CD4-positive, CD25-positive, alpha-beta regulatory T cell (primary cell): ENCODE data around the gene GLDN. TPM values are rescaled to one million over a fixed set of nuclear protein-coding genes. Genes with fewer than 3 reads are reported as not detected.

Experiments
- ATAC-seq, 2 donors: fragments of 150-1000 bp; cut with Tn5 transposase; one replicate each; pipeline ENCODE4 v1.10.0; 2021; ENCODE audit warnings: low read depth in 2 of 2, moderate number of reproducible peaks in 2 of 2, moderate library complexity in 1 of 2
- DNase-seq, 3 donors: peaks; one replicate each; pipeline versions ENCODE4 v3.0.0 to v3.0.0-alpha.2; 2012 to 2022; ENCODE audit warnings: mixed read lengths in 1 of 3
- H3K27ac ChIP-seq: one replicate; pipeline ENCODE4 v1.7.0; 2013; ENCODE audit warnings: mild to moderate bottlenecking, low read length; ENCODE audit not compliant: insufficient read depth, poor library complexity, severe bottlenecking
- H3K27me3 ChIP-seq: one replicate; pipeline ENCODE4 v1.7.0; 2013; ENCODE audit warnings: low read length; ENCODE audit not compliant: control insufficient read depth, insufficient read depth
- H3K36me3 ChIP-seq: one replicate; pipeline ENCODE4 v1.7.0; 2013; ENCODE audit warnings: mild to moderate bottlenecking, low read length, moderate library complexity; ENCODE audit not compliant: control insufficient read depth, insufficient read depth
- H3K4me1 ChIP-seq: 2 replicates; pipeline ENCODE4 v1.7.0; 2013; ENCODE audit warnings: mild to moderate bottlenecking, low read length; ENCODE audit not compliant: insufficient read depth, control insufficient read depth, poor library complexity, severe bottlenecking
- H3K4me3 ChIP-seq: one replicate; pipeline ENCODE4 v1.7.0; 2013; ENCODE audit warnings: low read depth, mild to moderate bottlenecking, low read length, moderate library complexity
- H3K9me3 ChIP-seq, 2 experiments: 1 replicate in 1 of 2; 2 replicates in 1 of 2; pipeline ENCODE4 v1.7.0; 2013; ENCODE audit warnings: low read length in 2 of 2, mild to moderate bottlenecking in 1 of 2, moderate library complexity in 1 of 2; ENCODE audit not compliant: control insufficient read depth in 2 of 2
- H3K27ac Mint-ChIP-seq, 3 donors: one replicate each; pipeline ENCODE4 v1.8.0; 2020 to 2022; ENCODE audit warnings: mild to moderate bottlenecking in 3 of 3, mixed read lengths in 3 of 3, moderate library complexity in 2 of 3
- H3K27me3 Mint-ChIP-seq: one replicate; pipeline ENCODE4 v1.8.0; 2022; ENCODE audit warnings: mild to moderate bottlenecking, mixed read lengths
- H3K36me3 Mint-ChIP-seq: one replicate; pipeline ENCODE4 v1.8.0; 2020; ENCODE audit warnings: mixed read lengths
- H3K4me1 Mint-ChIP-seq, 4 donors: one replicate each; pipeline ENCODE4 v1.8.0; 2020 to 2022; ENCODE audit warnings: mixed read lengths in 4 of 4, mild to moderate bottlenecking in 1 of 4
- H3K4me3 Mint-ChIP-seq, 4 donors: one replicate each; pipeline ENCODE4 v1.8.0; 2020 to 2022; ENCODE audit warnings: mild to moderate bottlenecking in 4 of 4, mixed read lengths in 4 of 4, moderate library complexity in 3 of 4
- H3K9me3 Mint-ChIP-seq, 7 donors: one replicate each; pipeline ENCODE4 v1.8.0; 2020 to 2022; ENCODE audit warnings: mixed read lengths in 7 of 7, mild to moderate bottlenecking in 3 of 7, moderate library complexity in 2 of 7
- polyA plus RNA-seq, 4 donors: library from polyadenylated mRNA; unstranded; fragments of 300-500 nt; fragmentation: Illumina TruSeq; gene quantifications; one replicate each; pipeline ENCODE4 v1.2.3, GENCODE V29; 2021
- total RNA-seq: library from RNA; stranded (reverse); gene quantifications from one replicate; pipeline ENCODE4 v1.2.3, GENCODE V29; 2022

GLDN gene
- total RNA-seq (not detected), polyA plus RNA-seq (not detected)

GRCh38 chr15:51341366-51342226 is at the start of gene GLDN:
Gene GLDN (plus strand): TSS chr15:51341655. CDS start chr15:51341685, 30 bp downstream.
- DNase-seq, result no peak
- ATAC-seq, result no peak

DNA sequence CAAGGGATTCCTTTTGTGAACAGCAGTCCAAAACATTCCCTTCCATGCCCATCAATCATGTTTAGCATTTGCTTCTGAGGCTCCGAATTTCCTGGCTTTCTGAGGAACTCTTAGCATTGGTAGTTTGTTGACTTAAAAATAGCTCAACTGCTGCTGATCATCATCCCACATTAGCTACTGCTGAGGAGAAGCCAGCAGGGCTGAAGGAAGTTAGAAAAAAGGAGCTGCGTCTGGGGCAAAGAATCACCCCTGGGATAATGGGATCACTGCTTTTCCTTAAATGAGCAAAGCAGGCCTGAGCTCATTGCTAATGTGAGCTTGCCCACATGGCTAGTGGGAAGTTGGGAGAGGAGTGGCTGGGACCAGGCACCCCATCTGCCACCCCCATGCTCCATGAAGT is 42.8 kb upstream of the GLDN start:
- H3K4me1 ChIP-seq, result no peaks in the 10 kb centered on the region
- H3K36me3 Mint-ChIP-seq, result no peaks in the 10 kb centered on the region
- no peak for ATAC-seq
- no peaks in the 10 kb centered on the region for H3K36me3 ChIP-seq
- no peak overlapping the region for H3K27ac ChIP-seq
- H3K4me1 Mint-ChIP-seq, result no peaks in the 10 kb centered on the region
- peaks cover 4% of the 10 kb centered on the region for H3K27me3 Mint-ChIP-seq
- no peaks in the 10 kb centered on the region for H3K9me3 ChIP-seq
- no peak overlapping the region for H3K27ac Mint-ChIP-seq
- peaks cover 0 to 8% (median 0%) of the 10 kb centered on the region in 7 donors for H3K9me3 Mint-ChIP-seq
- no peaks in the 10 kb centered on the region for H3K27me3 ChIP-seq
- no peak for DNase-seq
- H3K4me3 Mint-ChIP-seq, result no peak overlapping the region
- H3K4me3 ChIP-seq, result no peak overlapping the region

More at GRCh38 chr15:51341366-51342226, at the start of gene GLDN:
- no peak within 1 kb of the TSS for H3K27ac ChIP-seq
- H3K9me3 Mint-ChIP-seq, result peaks cover 0 to 4% (median 0%) of the 10 kb centered on the region in 7 donors
- no peaks in the 10 kb centered on the region for H3K36me3 Mint-ChIP-seq
- no peak within 1 kb of the TSS for H3K27ac Mint-ChIP-seq
- H3K4me1 Mint-ChIP-seq, result no peaks in the 10 kb centered on the region
- H3K4me3 Mint-ChIP-seq, result no peak within 1 kb of the TSS
- H3K4me3 ChIP-seq, result no peak within 1 kb of the TSS
- peaks cover 32% of the 10 kb centered on the region for H3K27me3 Mint-ChIP-seq
- H3K27me3 ChIP-seq, result peaks cover 6% of the 10 kb centered on the region
- no peaks in the 10 kb centered on the region for H3K4me1 ChIP-seq
- H3K36me3 ChIP-seq, result no peaks in the 10 kb centered on the region
- no peaks in the 10 kb centered on the region for H3K9me3 ChIP-seq

- Mint-ChIP-seq H3K27me3 (peaks cover 4% of the 10 kb centered on the region), H3K36me3 (no peaks in the 10 kb centered on the region), H3K4me1 (no peaks in the 10 kb centered on the region), H3K27ac (no peak overlapping the region), H3K9me3 (peaks cover 0 to 9% (median 0%) of the 10 kb centered on the region in 7 donors), H3K4me3 (no peak overlapping the region)
- DNase-seq (no peak), ATAC-seq (no peak)
- Histone ChIP-seq H3K27ac (no peak overlapping the region), H3K36me3 (no peaks in the 10 kb centered on the region), H3K4me3 (no peak overlapping the region), H3K4me1 (no peaks in the 10 kb centered on the region), H3K9me3 (no peaks in the 10 kb centered on the region), H3K27me3 (no peaks in the 10 kb centered on the region)
Observed at GRCh38 chr15:51299187-51300015, 42.1 kb upstream of the GLDN start.

DNA sequence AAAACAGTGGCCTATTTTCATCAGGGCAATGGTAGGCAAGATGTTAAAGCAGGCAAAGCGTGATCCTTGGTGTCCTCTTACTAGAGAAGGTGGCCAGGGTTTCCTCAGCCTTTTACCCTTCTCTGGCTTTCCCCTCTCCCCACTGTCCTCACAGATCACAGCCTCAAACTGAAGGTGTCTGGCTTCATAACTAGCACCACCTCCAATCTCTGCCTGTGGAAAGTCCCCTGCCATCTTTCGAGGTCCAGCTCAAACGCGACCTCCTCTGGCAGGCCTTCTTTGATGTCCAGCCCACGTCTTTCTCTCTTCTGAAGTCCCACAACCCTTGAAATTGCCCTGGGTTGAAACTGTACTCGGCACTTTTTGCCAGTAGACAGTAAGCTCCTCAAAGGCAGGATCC is 39.0 kb upstream of the GLDN start:
- Mint-ChIP-seq H3K4me1 (no peaks in the 10 kb centered on the region), H3K27ac (no peak overlapping the region), H3K27me3 (peaks cover 4% of the 10 kb centered on the region), H3K36me3 (no peaks in the 10 kb centered on the region), H3K9me3 (peaks cover 0 to 5% (median 0%) of the 10 kb centered on the region in 7 donors), H3K4me3 (no peak overlapping the region)
- H3K9me3 ChIP-seq, result no peaks in the 10 kb centered on the region
- H3K4me1 ChIP-seq, result no peaks in the 10 kb centered on the region
- no peak for DNase-seq
- H3K36me3 ChIP-seq, result no peaks in the 10 kb centered on the region
- H3K27me3 ChIP-seq, result no peaks in the 10 kb centered on the region
- no peak for ATAC-seq
- H3K27ac ChIP-seq, result no peak overlapping the region
- H3K4me3 ChIP-seq, result no peak overlapping the region

DNA sequence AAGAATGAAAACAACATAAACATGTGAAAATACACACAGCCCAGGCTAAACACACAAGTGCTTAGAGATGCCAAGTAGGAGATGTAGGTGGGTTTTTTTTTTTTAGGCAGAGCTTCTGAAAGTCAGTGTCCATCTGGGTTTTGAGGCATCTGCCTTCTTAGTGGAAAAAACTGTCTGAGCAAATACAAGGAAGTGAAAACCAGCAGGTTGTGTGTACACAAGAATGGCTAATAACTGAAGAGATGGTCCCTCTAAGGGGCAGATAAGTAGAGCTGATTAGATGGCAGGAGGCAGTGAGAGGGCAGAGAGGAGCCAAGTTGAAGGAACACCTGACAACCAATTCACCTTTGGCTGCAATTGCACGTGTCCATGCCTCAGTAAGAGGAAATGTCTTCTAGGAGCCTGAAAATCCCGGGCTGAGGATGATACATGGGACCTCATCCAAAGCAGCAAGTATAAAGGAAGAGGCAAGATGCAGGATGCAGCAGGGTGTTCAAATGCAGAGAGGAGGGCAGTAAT is 37.9 kb upstream of the GLDN start:
- Mint-ChIP-seq H3K27ac (peak overlapping the region in 1 of 3 donors; percentile 0), H3K4me3 (no peak overlapping the region), H3K27me3 (peaks cover 4% of the 10 kb centered on the region), H3K4me1 (no peaks in the 10 kb centered on the region), H3K36me3 (no peaks in the 10 kb centered on the region), H3K9me3 (peaks cover 0 to 6% (median 0%) of the 10 kb centered on the region in 7 donors)
- Histone ChIP-seq H3K4me3 (no peak overlapping the region), H3K4me1 (no peaks in the 10 kb centered on the region), H3K36me3 (no peaks in the 10 kb centered on the region), H3K27me3 (no peaks in the 10 kb centered on the region), H3K27ac (no peak overlapping the region), H3K9me3 (no peaks in the 10 kb centered on the region)
- no peak for ATAC-seq
- DNase-seq, result no peak

DNA sequence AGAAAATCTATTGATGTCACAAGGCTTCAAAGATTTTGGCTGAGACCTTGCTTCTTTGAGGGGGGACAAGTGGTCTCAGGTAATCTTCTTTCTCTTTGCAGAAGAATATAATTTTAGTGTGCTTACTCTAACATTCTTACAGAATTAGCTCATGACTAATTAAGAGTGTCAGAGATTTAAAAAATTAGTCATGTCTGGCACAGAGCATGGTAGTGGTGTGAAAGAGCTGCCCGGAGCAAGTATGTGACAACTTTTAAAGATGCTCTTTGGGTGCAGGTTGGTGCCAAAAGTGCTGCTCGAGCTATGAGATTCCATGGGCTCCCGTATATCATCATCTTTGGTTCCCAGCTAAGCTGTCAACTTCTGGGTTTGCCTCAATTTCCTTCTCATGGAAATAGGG is 34.1 kb upstream of the GLDN start:
- DNase-seq, result no peak
- H3K4me1 Mint-ChIP-seq, result no peaks in the 10 kb centered on the region
- Histone ChIP-seq H3K36me3 (no peaks in the 10 kb centered on the region), H3K4me3 (no peak overlapping the region), H3K4me1 (no peaks in the 10 kb centered on the region), H3K9me3 (no peaks in the 10 kb centered on the region), H3K27ac (no peak overlapping the region), H3K27me3 (no peaks in the 10 kb centered on the region)
- H3K36me3 Mint-ChIP-seq, result no peaks in the 10 kb centered on the region
- H3K27me3 Mint-ChIP-seq, result no peaks in the 10 kb centered on the region
- ATAC-seq, result no peak
- H3K27ac Mint-ChIP-seq, result no peak overlapping the region
- peaks cover 0 to 6% (median 0%) of the 10 kb centered on the region in 7 donors for H3K9me3 Mint-ChIP-seq
- no peak overlapping the region for H3K4me3 Mint-ChIP-seq

- no peaks in the 10 kb centered on the region for H3K4me1 ChIP-seq
- Mint-ChIP-seq H3K27ac (no peak overlapping the region), H3K36me3 (no peaks in the 10 kb centered on the region), H3K9me3 (peaks cover 0 to 6% (median 0%) of the 10 kb centered on the region in 7 donors), H3K27me3 (no peaks in the 10 kb centered on the region), H3K4me3 (no peak overlapping the region), H3K4me1 (no peaks in the 10 kb centered on the region)
- no peaks in the 10 kb centered on the region for H3K27me3 ChIP-seq
- ATAC-seq (no peak), DNase-seq (no peak)
- H3K4me3 ChIP-seq, result no peak overlapping the region
- H3K36me3 ChIP-seq, result no peaks in the 10 kb centered on the region
- no peaks in the 10 kb centered on the region for H3K9me3 ChIP-seq
- no peak overlapping the region for H3K27ac ChIP-seq
Observed at GRCh38 chr15:51307811-51308210, 33.6 kb upstream of the GLDN start.
